Heart left ventricle (tissue), 16 donors: ENCODE data around the gene HELZ. TPM values are rescaled to one million over a fixed set of nuclear protein-coding genes. Genes with fewer than 3 reads are reported as not detected.

ENCODE experiments used
- ATAC-seq, 4 donors: fragments of 200-7000 bp; cut with Tn5 transposase; one replicate each; pipeline ENCODE4 v1.9.1; 2020 to 2022; ENCODE audit warnings: moderate library complexity in 4 of 4, mild to moderate bottlenecking in 3 of 4, moderate number of reproducible peaks in 1 of 4
- DNase-seq, 5 donors: peaks; one replicate each; pipeline ENCODE4 v3.0.0-alpha.2; 2020
- H3K27ac ChIP-seq, 12 donors: fragments of 200-600 bp; sonication (generic) in 4 of 12; one replicate each; pipeline versions ENCODE4 v1.5.0 to v1.8.0; 2016 to 2022; ENCODE audit warnings: mild to moderate bottlenecking in 2 of 12
- H3K27me3 ChIP-seq, 9 donors: fragments of 200-600 bp; sonication (generic) in 2 of 9; one replicate each; pipeline versions ENCODE4 v1.5.1 to v1.8.0; 2016 to 2022; ENCODE audit warnings: mild to moderate bottlenecking in 3 of 9
- H3K36me3 ChIP-seq, 9 donors: fragments of 200-600 bp; sonication (generic) in 2 of 9; one replicate each; pipeline versions ENCODE4 v1.5.0 to v1.8.0; 2018 to 2022; ENCODE audit warnings: mild to moderate bottlenecking in 2 of 9
- H3K4me1 ChIP-seq, 12 donors: fragments of 200-600 bp; sonication (generic) in 4 of 12; one replicate each; pipeline versions ENCODE4 v1.5.0 to v1.8.0; 2016 to 2022; ENCODE audit warnings: mild to moderate bottlenecking in 3 of 12
- H3K4me3 ChIP-seq, 12 donors: fragments of 200-600 bp; sonication (generic) in 4 of 12; one replicate each; pipeline versions ENCODE4 v1.5.0 to v1.8.0; 2017 to 2022; ENCODE audit warnings: mild to moderate bottlenecking in 9 of 12, moderate library complexity in 4 of 12
- H3K9me3 ChIP-seq, 12 donors: fragments of 200-600 bp; sonication (generic) in 4 of 12; one replicate each; pipeline versions ENCODE4 v1.5.0 to v1.8.0; 2016 to 2022; ENCODE audit warnings: mild to moderate bottlenecking in 1 of 12
- CTCF ChIP-seq, 12 donors: fragments of 200-600 bp; sonication (generic) in 4 of 12; IDR thresholded peaks; one replicate each; pipeline versions ENCODE4 v1.5.0 to v1.8.0; 2018 to 2022; ENCODE audit warnings: antibody characterized with exemption in 12 of 12, mild to moderate bottlenecking in 5 of 12
- POLR2A ChIP-seq, 2 donors: fragments of 450-650 bp; IDR thresholded peaks; one replicate each; pipeline ENCODE4 v1.6.1; 2017; ENCODE audit warnings: antibody characterized with exemption in 2 of 2, mild to moderate bottlenecking in 2 of 2, moderate library complexity in 2 of 2
- WGBS, 4 donors: extraction: QIAGEN DNeasy Blood & Tissue Kit in 2 of 4; methylation state at CpG; one replicate each; pipeline versions ENCODE4 v1.1.5 to v1.1.7; 2013 to 2018; 5-methylcytosine and 5-hydroxymethylcytosine counted together
- intact Hi-C, 10 donors: fragments of 100-400 bp; cut with DNase I; formaldehyde crosslinking; loops; one replicate each; pipeline versions ENCODE4 v1.11.1 to v1.14.2; 2022
- polyA plus RNA-seq, 2 donors: library from polyadenylated mRNA; stranded (reverse); fragments of 200-250 nt; gene quantifications; one replicate each; pipeline ENCODE4 v1.2.3, GENCODE V29; 2013
- total RNA-seq, 9 donors: library from RNA; depleted of rRNA in 2 of 9; stranded (reverse); fragments of >200 nt in 2 of 9; fragmentation: NEBNext Ultra II Directional in 3 of 9; extraction: Animal tissue kit (Norgen Biotek cat#: 25700) in 3 of 9; gene quantifications; one replicate each; pipeline versions ENCODE4 v1.1.0 to v1.2.4, GENCODE V29; 2016 to 2023
- donor health status: ischemic (EF 13 %, LVEDD 7.1; RV severe dilation, severe dysfunction).
- donor health status: healthy with polysubstance abuse.
- donor health status: DM: no; HTN: yes; CAD: no.
- donor health status: DM: no; HTN: no; CAD: no.
- donor health status: ischemic (EF 25% LVEDD 6.9; RV normal size, moderate dysfunction).
- donor health status: ischemic (EF 25% LVEDD 5.7; RV mildly dilated, moderate dysfunction).
- donor health status: healthy.
- donor health status: DM: yes; HTN: yes; CAD: no.
- donor health status: ischemic (EF 35%, LVEDD 5.7; RV mildly dilated, moderate dysfunction).
- donor health status: nonischemic (EF 11% LVEDD 7.7; RV severe dilation, severe dysfunction).
- donor health status: DM: yes; HTN: yes; CAD: no.
- donor health status: PGD.
- donor health status: ischemic (EF 29% LVEDD 5.4; RV normal size, mild dysfunction).
- donor health status: nonischemic (EF 23%, LVEDD 6.1; RV moderate dilation, normal function).

The HELZ gene
- total and polyA plus RNA-seq, 11 donors: 5.1 to 48.4 (median 30.3) TPM

- Histone ChIP-seq H3K27me3 (no peaks in the 10 kb centered on the region), H3K9me3 (no peaks in the 10 kb centered on the region), H3K36me3 (peaks cover 0 to 74% (median 51%) of the 10 kb centered on the region in 9 donors), H3K27ac (no peak overlapping the region), H3K4me1 (no peaks in the 10 kb centered on the region), H3K4me3 (no peak overlapping the region)
- intact Hi-C loops: no loop called here
- DNase-seq (no peak), ATAC-seq (no peak)
- TF ChIP-seq CTCF (IDR thresholded peaks at IDR 0.05) (no peak), POLR2A (IDR thresholded peaks at IDR 0.05) (no peak)
These were observed 67.3 kb downstream of the HELZ start for GRCh38 chr17:67177732-67178131.

GRCh38 chr17:67174190-67174589 lies 70.8 kb downstream of the HELZ start:
- ATAC-seq: no peak
- Histone ChIP-seq H3K4me1 (peaks cover 0 to 3% (median 0%) of the 10 kb centered on the region in 12 donors), H3K9me3 (no peaks in the 10 kb centered on the region), H3K27ac (no peak overlapping the region), H3K4me3 (no peak overlapping the region), H3K36me3 (peaks cover 0 to 69% (median 51%) of the 10 kb centered on the region in 9 donors), H3K27me3 (no peaks in the 10 kb centered on the region)
- intact Hi-C loops: no loop called here
- DNase-seq: no peak
- no peak for TF ChIP-seq POLR2A (IDR thresholded peaks at IDR 0.05)
- no peak for TF ChIP-seq CTCF (IDR thresholded peaks at IDR 0.05)
- WGBS, 4 donors: 97 to 98% (median 97%) methylated on average over 5 of the region's 5 CpGs

- no peak for TF ChIP-seq POLR2A (IDR thresholded peaks at IDR 0.05)
- no peak for TF ChIP-seq CTCF (IDR thresholded peaks at IDR 0.05)
- Histone ChIP-seq H3K4me1 (peaks cover 0 to 3% (median 0%) of the 10 kb centered on the region in 12 donors), H3K27me3 (no peaks in the 10 kb centered on the region), H3K36me3 (peaks cover 0 to 69% (median 45%) of the 10 kb centered on the region in 9 donors), H3K27ac (no peak overlapping the region), H3K9me3 (no peaks in the 10 kb centered on the region), H3K4me3 (no peak overlapping the region)
- intact Hi-C loops: no loop called here
- ATAC-seq: no peak
- WGBS, 4 donors: 81 to 85% (median 82%) methylated on average over 4 of the region's 4 CpGs
- no peak for DNase-seq
These were observed 73.4 kb downstream of the HELZ start for GRCh38 chr17:67171560-67171959.

- Histone ChIP-seq H3K27ac (no peak overlapping the region), H3K4me3 (no peak overlapping the region), H3K36me3 (peaks cover 0 to 71% (median 43%) of the 10 kb centered on the region in 9 donors), H3K4me1 (peaks cover 0 to 20% (median 0%) of the 10 kb centered on the region in 12 donors), H3K9me3 (no peaks in the 10 kb centered on the region), H3K27me3 (no peaks in the 10 kb centered on the region)
- intact Hi-C loops: loop anchor here in 1 of 10 donors (10.0 kb wide), 1 partner anchor 444 kb away; no protein-coding TSS in a partner anchor
- ATAC-seq (no peak), DNase-seq (no peak)
- WGBS, 4 donors: 88 to 93% (median 93%) methylated on average over 4 of the region's 4 CpGs
- TF ChIP-seq CTCF (IDR thresholded peaks at IDR 0.05) (no peak), POLR2A (IDR thresholded peaks at IDR 0.05) (no peak)
These were observed 76.5 kb downstream of the HELZ start for GRCh38 chr17:67168496-67168895.
